GM12878 (cell line): ENCODE results near the gene OVCA2.

Source experiments
- CTCF ChIP-seq, 3 experiments: IDR thresholded peaks in 2 of 3; conservative IDR thresholded peaks in 1 of 3; 2 replicates each; pipeline ENCODE4 v1.5.1; 2011; ENCODE audit warnings: low read depth in 3 of 3, low read length in 3 of 3, mild to moderate bottlenecking in 3 of 3, control low read depth in 2 of 3, moderate library complexity in 2 of 3, inconsistent platforms in 1 of 3, mixed read lengths in 1 of 3; ENCODE audit not compliant: control insufficient read depth in 2 of 3, insufficient read depth in 1 of 3; ENCODE audit errors: extremely low read depth in 1 of 3
- EGR1 ChIP-seq, 2 experiments: IDR thresholded peaks; 1 replicate in 1 of 2; 2 replicates in 1 of 2; pipeline ENCODE4 v1.6.1; 2011 to 2012; ENCODE audit warnings: low read depth in 2 of 2, low read length in 2 of 2, borderline replicate concordance in 1 of 2, mild to moderate bottlenecking in 1 of 2, moderate library complexity in 1 of 2
- EP300 ChIP-seq, 2 experiments: fragments of 150-350 bp in 1 of 2; IDR thresholded peaks; 2 replicates each; pipeline ENCODE4 v1.6.1; 2011 to 2012; ENCODE audit warnings: low read depth in 2 of 2, low read length in 2 of 2, borderline replicate concordance in 1 of 2, improper control_type of control experiment in 1 of 2, inconsistent platforms in 1 of 2; ENCODE audit not compliant: control insufficient read depth in 1 of 2
- POLR2A ChIP-seq: IDR thresholded peaks from 2 replicates; pipeline ENCODE4 v1.6.1; 2011; ENCODE audit warnings: low read depth, mild to moderate bottlenecking, low read length
- ZNF207 ChIP-seq: fragments of 450-650 bp; IDR thresholded peaks from 2 replicates; pipeline ENCODE4 v1.6.1; 2014; ENCODE audit warnings: antibody characterized with exemption, mild to moderate bottlenecking, borderline replicate concordance
- TF ChIP-seq, protein P1 (sequence below): IDR thresholded peaks from 2 replicates; pipeline ENCODE4 v1.6.1; 2011; ENCODE audit warnings: low read depth, mild to moderate bottlenecking, low read length, moderate library complexity, borderline replicate concordance; ENCODE audit errors: extremely low read depth

- TF ChIP-seq EGR1 (IDR thresholded peaks at IDR 0.05; ENCODE audit: borderline replicate concordance in 1 of 2, low read depth in 2 of 2, low read length in 2 of 2), result no peak
- TF ChIP-seq, protein P1, sequence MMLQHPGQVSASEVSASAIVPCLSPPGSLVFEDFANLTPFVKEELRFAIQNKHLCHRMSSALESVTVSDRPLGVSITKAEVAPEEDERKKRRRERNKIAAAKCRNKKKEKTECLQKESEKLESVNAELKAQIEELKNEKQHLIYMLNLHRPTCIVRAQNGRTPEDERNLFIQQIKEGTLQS, result no peak
- TF ChIP-seq CTCF (IDR thresholded peaks at IDR 0.05 in 2 of 3, conservative IDR thresholded peaks at IDR 0.05 in 1 of 3; ENCODE audit: control insufficient read depth in 2 of 3, extremely low read depth in 1 of 3, insufficient read depth in 1 of 3, low read depth in 3 of 3, low read length in 3 of 3), result peak in 2 of 3 experiments; percentile 25 to 29; a peak in 4 of 6 replicates
- TF ChIP-seq EP300 (IDR thresholded peaks at IDR 0.05; ENCODE audit: borderline replicate concordance in 1 of 2, control insufficient read depth in 1 of 2, low read depth in 2 of 2, low read length in 2 of 2), result no peak
- peak; percentile 84 for TF ChIP-seq POLR2A
- no peak for TF ChIP-seq ZNF207
Observed at GRCh38 chr17:2056206-2057174, 14.7 kb downstream of the OVCA2 start.
